A673 (cell line): ENCODE measurements around the gene MBTPS1.

Experiments
- EZH2 ChIP-seq: fragments of 200-600 bp; sonication (generic); IDR thresholded peaks from 2 replicates; pipeline ENCODE4 v1.6.1; 2017; ENCODE audit warnings: borderline replicate concordance, low read depth, mild to moderate bottlenecking, mixed read lengths, antibody characterized with exemption, low read length; ENCODE audit not compliant: poor library complexity, severe bottlenecking
- TF ChIP-seq, protein P1 (sequence below): fragments of 300-800, 200-600 bp; sonication (generic); conservative IDR thresholded peaks from 2 replicates; pipeline ENCODE4 v1.5.1; 2017; ENCODE audit warnings: low read depth, mild to moderate bottlenecking, antibody characterized with exemption, low read length, moderate library complexity, mixed read lengths

- TF ChIP-seq EZH2, result no peak
- TF ChIP-seq, protein P1, sequence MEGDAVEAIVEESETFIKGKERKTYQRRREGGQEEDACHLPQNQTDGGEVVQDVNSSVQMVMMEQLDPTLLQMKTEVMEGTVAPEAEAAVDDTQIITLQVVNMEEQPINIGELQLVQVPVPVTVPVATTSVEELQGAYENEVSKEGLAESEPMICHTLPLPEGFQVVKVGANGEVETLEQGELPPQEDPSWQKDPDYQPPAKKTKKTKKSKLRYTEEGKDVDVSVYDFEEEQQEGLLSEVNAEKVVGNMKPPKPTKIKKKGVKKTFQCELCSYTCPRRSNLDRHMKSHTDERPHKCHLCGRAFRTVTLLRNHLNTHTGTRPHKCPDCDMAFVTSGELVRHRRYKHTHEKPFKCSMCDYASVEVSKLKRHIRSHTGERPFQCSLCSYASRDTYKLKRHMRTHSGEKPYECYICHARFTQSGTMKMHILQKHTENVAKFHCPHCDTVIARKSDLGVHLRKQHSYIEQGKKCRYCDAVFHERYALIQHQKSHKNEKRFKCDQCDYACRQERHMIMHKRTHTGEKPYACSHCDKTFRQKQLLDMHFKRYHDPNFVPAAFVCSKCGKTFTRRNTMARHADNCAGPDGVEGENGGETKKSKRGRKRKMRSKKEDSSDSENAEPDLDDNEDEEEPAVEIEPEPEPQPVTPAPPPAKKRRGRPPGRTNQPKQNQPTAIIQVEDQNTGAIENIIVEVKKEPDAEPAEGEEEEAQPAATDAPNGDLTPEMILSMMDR, result no peak
Measured at GRCh38 chr16:84033251-84034195, 83.2 kb downstream of the MBTPS1 start.
